Naive B cell (primary cell): ENCODE measurements around the gene USP40. TPM values are rescaled to one million over a fixed set of nuclear protein-coding genes. Genes with fewer than 3 reads are reported as not detected.

Experiments used
- ATAC-seq, 2 donors: fragments of 150-1000 bp; cut with Tn5 transposase; 2 replicates each; pipeline ENCODE4 v1.10.0; 2021; ENCODE audit warnings: low read depth in 2 of 2, mild to moderate bottlenecking in 2 of 2, moderate library complexity in 2 of 2
- DNase-seq: peaks from one replicate; pipeline ENCODE4 v3.0.0; 2022
- H3K27ac Mint-ChIP-seq, 6 donors: one replicate each; pipeline ENCODE4 v1.8.0; 2020 to 2022; ENCODE audit warnings: mild to moderate bottlenecking in 6 of 6, mixed read lengths in 6 of 6, moderate library complexity in 5 of 6, inconsistent platforms in 2 of 6
- H3K27me3 Mint-ChIP-seq, 3 donors: one replicate each; pipeline ENCODE4 v1.8.0; 2021 to 2022; ENCODE audit warnings: mixed read lengths in 3 of 3, mild to moderate bottlenecking in 1 of 3
- H3K36me3 Mint-ChIP-seq, 2 donors: one replicate each; pipeline ENCODE4 v1.8.0; 2020 to 2022; ENCODE audit warnings: mixed read lengths in 2 of 2, inconsistent platforms in 1 of 2, mild to moderate bottlenecking in 1 of 2
- H3K4me1 Mint-ChIP-seq, 3 donors: one replicate each; pipeline ENCODE4 v1.8.0; 2020 to 2022; ENCODE audit warnings: mixed read lengths in 3 of 3, inconsistent platforms in 1 of 3, mild to moderate bottlenecking in 1 of 3, moderate library complexity in 1 of 3
- H3K4me3 Mint-ChIP-seq, 8 donors: one replicate each; pipeline ENCODE4 v1.8.0; 2020 to 2022; ENCODE audit warnings: mild to moderate bottlenecking in 8 of 8, mixed read lengths in 8 of 8, moderate library complexity in 8 of 8, inconsistent platforms in 2 of 8
- H3K9me3 Mint-ChIP-seq, 7 donors: one replicate each; pipeline ENCODE4 v1.8.0; 2020 to 2022; ENCODE audit warnings: mixed read lengths in 7 of 7, mild to moderate bottlenecking in 5 of 7, inconsistent platforms in 2 of 7, moderate library complexity in 1 of 7
- polyA plus RNA-seq, 6 donors: library from polyadenylated mRNA; unstranded; fragments of 300-500 nt; fragmentation: Illumina TruSeq; gene quantifications; one replicate each; pipeline ENCODE4 v1.2.3, GENCODE V29; 2021; ENCODE audit warnings: low read depth in 6 of 6

The USP40 gene
- polyA plus RNA-seq, 6 donors from 2014 or later = 4.7 to 11.1 (median 8.1) TPM

DNA sequence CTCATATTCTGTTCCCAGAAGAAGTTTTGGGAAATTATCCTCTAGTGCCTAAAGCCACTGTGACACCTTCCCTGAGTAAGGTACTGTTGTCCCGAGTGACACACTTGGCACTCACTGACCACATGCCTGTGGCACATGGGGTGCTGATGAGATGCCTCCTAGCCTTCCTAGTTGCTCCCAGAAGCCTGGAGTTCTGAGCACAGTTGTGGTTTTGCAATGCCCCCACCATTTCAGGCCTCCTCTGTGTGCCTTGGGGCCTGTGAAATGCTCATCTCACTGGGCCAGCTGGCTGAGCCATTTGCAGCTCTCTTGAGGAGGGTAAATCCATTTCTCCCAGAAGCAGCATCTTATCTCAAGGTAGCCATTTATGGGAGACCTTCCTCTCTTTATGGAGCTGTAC lies 120.5 kb downstream of the USP40 start:
- H3K27me3 Mint-ChIP-seq = no peaks in the 10 kb centered on the region
- no peak for ATAC-seq
- H3K4me3 Mint-ChIP-seq = peak overlapping the region in 2 of 8 donors; percentile 22 to 51
- DNase-seq = no peak
- no peaks in the 10 kb centered on the region for H3K9me3 Mint-ChIP-seq
- H3K4me1 Mint-ChIP-seq = peaks cover 31 to 51% (median 31%) of the 10 kb centered on the region in 3 donors
- H3K36me3 Mint-ChIP-seq = peaks cover 17 to 40% of the 10 kb centered on the region in 2 donors
- peak overlapping the region in 1 of 6 donors; percentile 60 for H3K27ac Mint-ChIP-seq

DNA sequence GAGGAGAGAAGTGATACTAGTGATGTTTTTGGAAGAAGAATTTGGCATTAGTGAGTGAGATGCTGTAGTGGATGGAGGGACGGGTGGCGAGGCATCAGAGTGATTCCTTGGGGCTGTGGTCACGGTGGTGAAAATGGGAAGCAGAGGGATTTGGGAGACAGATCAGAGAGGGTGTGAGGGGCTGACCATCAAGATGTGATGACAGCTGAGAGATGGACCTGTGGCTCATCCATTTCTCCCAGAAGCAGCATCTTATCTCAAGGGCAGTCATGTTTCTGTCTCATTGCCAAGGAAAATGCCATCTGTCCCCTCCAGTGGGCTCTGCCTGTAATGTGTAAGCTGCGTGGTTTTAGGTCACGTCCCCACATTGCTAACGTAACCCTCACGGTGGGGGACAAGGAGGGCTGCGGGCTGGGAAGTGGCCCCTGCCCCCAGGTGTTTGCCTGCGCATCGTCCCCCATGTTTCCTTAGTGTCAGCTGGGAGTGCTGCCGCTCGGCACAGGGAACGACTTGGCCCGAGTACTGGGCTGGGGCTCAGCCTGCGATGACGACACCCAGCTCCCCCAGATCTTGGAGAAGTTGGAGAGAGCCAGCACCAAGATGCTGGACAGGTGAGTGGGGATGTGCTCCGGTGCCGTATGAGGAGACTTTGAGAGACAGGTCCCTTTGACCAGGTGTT lies 121.3 kb downstream of the USP40 start:
- Mint-ChIP-seq H3K27me3 (no peaks in the 10 kb centered on the region), H3K4me1 (peaks cover 31 to 59% (median 36%) of the 10 kb centered on the region in 3 donors), H3K4me3 (no peak overlapping the region), H3K27ac (peak overlapping the region; percentile 14 to 95 (median 78)), H3K9me3 (no peaks in the 10 kb centered on the region), H3K36me3 (peaks cover 17 to 40% of the 10 kb centered on the region in 2 donors)
- no peak for ATAC-seq
- no peak for DNase-seq

DNA sequence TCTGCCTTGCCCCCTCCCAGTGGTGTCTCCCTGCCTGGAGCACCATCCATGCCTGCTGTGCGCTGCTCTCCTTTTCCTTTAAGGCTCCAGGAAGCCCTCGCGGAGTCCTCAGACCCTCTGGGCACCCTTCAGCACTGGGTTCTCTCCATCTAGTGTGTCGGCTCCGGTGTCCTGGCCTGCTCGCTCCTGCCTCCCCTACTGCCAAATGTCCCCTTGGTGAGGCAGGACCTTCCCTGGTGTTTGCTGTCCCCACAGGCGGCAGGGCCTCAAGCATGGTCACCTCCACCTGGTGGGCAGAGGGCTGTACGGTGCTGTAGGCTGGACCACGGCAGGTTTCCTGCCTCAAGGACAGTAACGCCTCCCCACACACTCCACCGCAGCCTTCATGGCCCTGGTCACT lies 122.1 kb downstream of the USP40 start:
- H3K27me3 Mint-ChIP-seq = no peaks in the 10 kb centered on the region
- peak overlapping the region in 4 of 6 donors; percentile 16 to 96 (median 82) for H3K27ac Mint-ChIP-seq
- peaks cover 31 to 65% (median 42%) of the 10 kb centered on the region in 3 donors for H3K4me1 Mint-ChIP-seq
- H3K36me3 Mint-ChIP-seq = peaks cover 17 to 47% of the 10 kb centered on the region in 2 donors
- ATAC-seq = no peak
- H3K4me3 Mint-ChIP-seq = peak overlapping the region in 1 of 8 donors; percentile 9
- no peaks in the 10 kb centered on the region for H3K9me3 Mint-ChIP-seq
- no peak for DNase-seq

- no peak overlapping the region for H3K4me3 Mint-ChIP-seq
- no peaks in the 10 kb centered on the region for H3K27me3 Mint-ChIP-seq
- DNase-seq (peak; percentile 72), ATAC-seq (peak; percentile 89 to 90)
- peak overlapping the region; percentile 69 to 91 (median 86) for H3K27ac Mint-ChIP-seq
- peaks cover 37 to 69% (median 42%) of the 10 kb centered on the region in 3 donors for H3K4me1 Mint-ChIP-seq
- H3K36me3 Mint-ChIP-seq = peaks cover 24 to 56% of the 10 kb centered on the region in 2 donors
- no peaks in the 10 kb centered on the region for H3K9me3 Mint-ChIP-seq
Measured at GRCh38 chr2:233443511-233444183, 122.9 kb downstream of the USP40 start.

- Mint-ChIP-seq H3K4me3 (no peak overlapping the region), H3K36me3 (peaks cover 20 to 50% of the 10 kb centered on the region in 2 donors)
Measured at GRCh38 chr2:233442028-233442310, 124.6 kb downstream of the USP40 start.

GRCh38 chr2:233441161-233442027 lies 125.2 kb downstream of the USP40 start:
- no peaks in the 10 kb centered on the region for H3K9me3 Mint-ChIP-seq
- ATAC-seq (no peak), DNase-seq (no peak)
- H3K36me3 Mint-ChIP-seq = peaks cover 20 to 50% of the 10 kb centered on the region in 2 donors
- peak overlapping the region in 4 of 6 donors; percentile 81 to 98 (median 86) for H3K27ac Mint-ChIP-seq
- H3K4me3 Mint-ChIP-seq = peak overlapping the region in 1 of 8 donors; percentile 29
- H3K4me1 Mint-ChIP-seq = peaks cover 35 to 63% (median 45%) of the 10 kb centered on the region in 3 donors
- no peaks in the 10 kb centered on the region for H3K27me3 Mint-ChIP-seq

More at GRCh38 chr2:233442028-233442310, 124.6 kb downstream of the USP40 start:
- peaks cover 33 to 63% (median 42%) of the 10 kb centered on the region in 3 donors for H3K4me1 Mint-ChIP-seq
- no peaks in the 10 kb centered on the region for H3K27me3 Mint-ChIP-seq
- H3K9me3 Mint-ChIP-seq = no peaks in the 10 kb centered on the region
- H3K27ac Mint-ChIP-seq = peak overlapping the region in 4 of 6 donors; percentile 47 to 98 (median 52)
- no peak for ATAC-seq
- no peak for DNase-seq

- ATAC-seq (no peak), DNase-seq (no peak)
- Mint-ChIP-seq H3K36me3 (peaks cover 20 to 43% of the 10 kb centered on the region in 2 donors), H3K4me1 (peaks cover 35 to 63% (median 45%) of the 10 kb centered on the region in 3 donors), H3K27me3 (no peaks in the 10 kb centered on the region), H3K9me3 (no peaks in the 10 kb centered on the region), H3K4me3 (no peak overlapping the region), H3K27ac (peak overlapping the region in 3 of 6 donors; percentile 81 to 88 (median 83))
Measured at GRCh38 chr2:233440714-233441113, 125.9 kb downstream of the USP40 start.

GRCh38 chr2:233440314-233440713 lies 126.3 kb downstream of the USP40 start:
- H3K27ac Mint-ChIP-seq = peak overlapping the region in 3 of 6 donors; percentile 60 to 88 (median 66)
- H3K27me3 Mint-ChIP-seq = no peaks in the 10 kb centered on the region
- ATAC-seq (no peak), DNase-seq (no peak)
- no peak overlapping the region for H3K4me3 Mint-ChIP-seq
- H3K9me3 Mint-ChIP-seq = no peaks in the 10 kb centered on the region
- H3K36me3 Mint-ChIP-seq = peaks cover 20 to 39% of the 10 kb centered on the region in 2 donors
- H3K4me1 Mint-ChIP-seq = peaks cover 39 to 63% (median 45%) of the 10 kb centered on the region in 3 donors

- Mint-ChIP-seq H3K4me1 (peaks cover 46 to 64% (median 47%) of the 10 kb centered on the region in 3 donors), H3K4me3 (no peak overlapping the region), H3K36me3 (peaks cover 20 to 34% of the 10 kb centered on the region in 2 donors), H3K27ac (peak overlapping the region in 2 of 6 donors; percentile 24 to 25), H3K9me3 (no peaks in the 10 kb centered on the region), H3K27me3 (no peaks in the 10 kb centered on the region)
- no peak for ATAC-seq
- no peak for DNase-seq
Measured at GRCh38 chr2:233439191-233439590, 127.4 kb downstream of the USP40 start.

DNA sequence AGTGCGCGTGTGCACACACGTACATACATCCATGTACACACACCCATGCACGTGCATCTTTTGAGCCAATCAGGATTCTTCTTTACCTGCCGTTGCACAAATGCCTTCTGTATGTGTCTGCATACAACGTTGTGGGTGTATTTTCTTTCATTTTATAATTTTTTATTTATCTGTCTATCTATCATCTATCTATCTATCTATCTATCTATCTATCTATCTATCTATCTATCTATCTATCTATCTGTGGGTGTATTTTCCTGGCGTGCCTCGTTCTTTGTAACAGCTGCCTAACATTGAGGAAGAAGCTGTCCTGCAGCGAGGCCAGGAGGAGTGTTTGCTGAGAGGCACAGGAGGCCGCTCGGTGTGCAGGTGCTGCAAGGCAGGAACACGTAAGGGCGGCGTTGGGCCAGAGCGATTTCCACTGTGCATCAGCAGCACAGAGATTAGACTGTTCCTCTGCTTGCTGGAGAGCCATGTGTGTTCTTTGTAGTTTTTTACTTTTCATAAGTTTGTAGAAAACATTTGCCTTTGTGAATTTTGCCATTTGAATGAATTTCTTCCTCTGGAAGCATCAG lies 127.9 kb downstream of the USP40 start:
- ATAC-seq (no peak), DNase-seq (no peak)
- peaks cover 43 to 64% (median 45%) of the 10 kb centered on the region in 3 donors for H3K4me1 Mint-ChIP-seq
- H3K36me3 Mint-ChIP-seq = peaks cover 20 to 29% of the 10 kb centered on the region in 2 donors
- H3K9me3 Mint-ChIP-seq = no peaks in the 10 kb centered on the region
- no peak overlapping the region for H3K4me3 Mint-ChIP-seq
- H3K27me3 Mint-ChIP-seq = no peaks in the 10 kb centered on the region
- peak overlapping the region in 3 of 6 donors; percentile 24 to 54 (median 25) for H3K27ac Mint-ChIP-seq

GRCh38 chr2:233437439-233437955 lies 129.1 kb downstream of the USP40 start:
- Mint-ChIP-seq H3K27me3 (no peaks in the 10 kb centered on the region), H3K4me3 (no peak overlapping the region)
- DNase-seq = no peak

GRCh38 chr2:233436691-233437438 lies 129.7 kb downstream of the USP40 start:
- peak overlapping the region in 3 of 6 donors; percentile 49 to 75 (median 59) for H3K27ac Mint-ChIP-seq
- H3K36me3 Mint-ChIP-seq = peaks cover 18 to 30% of the 10 kb centered on the region in 2 donors
- DNase-seq = no peak
- no peak overlapping the region for H3K4me3 Mint-ChIP-seq
- ATAC-seq = no peak
- H3K9me3 Mint-ChIP-seq = no peaks in the 10 kb centered on the region
- no peaks in the 10 kb centered on the region for H3K27me3 Mint-ChIP-seq
- peaks cover 39 to 62% (median 40%) of the 10 kb centered on the region in 3 donors for H3K4me1 Mint-ChIP-seq

More at GRCh38 chr2:233437439-233437955, 129.1 kb downstream of the USP40 start:
- peaks cover 41 to 64% (median 46%) of the 10 kb centered on the region in 3 donors for H3K4me1 Mint-ChIP-seq
- H3K9me3 Mint-ChIP-seq = no peaks in the 10 kb centered on the region
- H3K36me3 Mint-ChIP-seq = peaks cover 18 to 30% of the 10 kb centered on the region in 2 donors
- ATAC-seq = no peak
- no peak overlapping the region for H3K27ac Mint-ChIP-seq
